Measurements from ENCODE around the gene RIN3.
A peak's percentile ranks its signal among the peaks of the same experiment; 100 is the strongest.

Gene RIN3

DNA sequence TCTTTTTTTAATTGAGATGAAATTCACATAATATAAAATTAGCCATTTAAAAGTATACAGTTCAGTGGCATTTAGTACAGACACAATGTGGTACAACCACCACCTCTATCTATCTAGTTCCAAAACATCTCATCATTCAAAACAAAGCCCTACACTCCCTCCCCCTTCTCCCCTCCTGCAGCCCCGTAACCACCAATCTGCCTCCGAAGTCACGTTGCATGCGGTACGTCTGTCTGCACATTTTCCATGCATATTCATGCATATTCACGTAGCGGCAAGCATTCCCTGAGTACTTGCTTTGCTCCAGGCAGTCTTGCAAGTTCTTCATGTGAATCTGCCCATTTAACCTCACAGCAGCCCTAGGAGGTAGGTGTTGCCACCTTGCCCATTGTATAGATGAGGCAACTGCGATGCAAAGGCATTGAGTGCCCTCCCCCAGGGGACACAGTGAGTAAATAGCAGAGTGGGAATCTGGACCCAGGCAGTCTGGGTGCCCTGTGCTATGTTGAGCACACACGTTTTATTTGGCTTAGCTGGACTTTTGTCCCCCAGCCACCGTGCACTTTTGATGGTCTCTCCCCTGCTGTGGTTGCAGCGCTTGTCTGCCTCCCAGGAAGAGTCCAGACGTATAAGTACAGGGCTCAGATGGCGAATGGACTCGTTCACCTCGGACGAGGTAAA, 43.4 kb downstream of the RIN3 start:
- DNase-seq, result no peak

DNA sequence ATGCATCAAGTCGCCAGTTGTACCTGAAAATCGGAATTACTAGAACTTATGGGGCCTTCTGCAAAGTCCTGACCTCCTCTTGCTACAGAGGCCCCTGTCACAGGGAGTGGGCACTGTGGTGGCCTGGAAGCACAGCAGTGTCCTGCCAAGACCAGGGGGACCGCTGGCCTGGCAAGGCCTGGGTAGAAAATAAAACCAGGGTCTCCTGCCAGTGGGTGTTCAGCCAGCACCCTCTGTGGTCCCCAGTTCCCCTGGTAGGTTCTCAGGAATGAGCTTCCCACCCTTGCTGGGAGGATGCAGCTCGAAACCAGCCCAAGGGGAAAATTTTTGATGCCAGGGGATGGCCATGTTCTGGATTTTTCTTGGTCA, 43.9 kb downstream of the RIN3 start:
- no peak for DNase-seq

DNA sequence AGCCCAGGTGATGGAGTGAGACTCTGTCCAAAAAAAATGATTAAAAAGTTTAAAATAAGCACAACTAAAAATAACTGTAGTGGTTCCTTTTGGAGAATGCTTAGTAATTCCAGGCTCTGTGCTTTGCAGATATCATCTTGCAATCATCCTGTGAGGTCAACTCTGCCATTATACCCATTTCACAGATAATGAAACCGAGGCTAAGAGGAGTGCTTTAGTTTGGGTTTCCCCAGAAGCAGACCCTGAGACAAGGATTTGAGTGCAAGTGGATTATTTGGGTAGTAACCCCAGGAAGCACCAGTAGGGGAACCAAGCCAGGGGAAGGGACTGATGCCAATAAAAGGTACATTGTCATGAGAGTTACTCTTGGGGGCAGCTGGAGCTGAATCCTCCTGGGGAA, 44.7 kb downstream of the RIN3 start:
- DNase-seq, result no peak

DNA sequence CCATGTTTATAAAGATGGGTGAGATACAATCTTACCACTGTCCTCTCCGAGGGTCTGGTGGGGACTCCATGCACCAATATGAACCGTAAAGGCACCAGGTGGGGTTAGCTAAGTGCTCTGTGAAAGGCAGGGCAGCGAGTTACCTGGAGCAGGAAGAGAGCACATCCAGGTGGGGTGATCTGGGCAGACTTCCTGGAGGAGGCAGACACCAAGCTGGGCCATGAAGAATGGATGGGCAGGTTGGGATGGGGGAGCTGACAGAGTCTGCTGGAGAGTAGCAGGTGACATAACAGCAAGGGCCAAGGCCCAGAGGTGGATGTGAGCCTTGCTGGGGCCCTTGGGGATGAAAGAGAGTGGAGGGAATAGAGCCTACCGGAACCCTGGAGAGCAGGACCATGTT, 45.9 kb downstream of the RIN3 start:
- DNase-seq, result no peak

DNA sequence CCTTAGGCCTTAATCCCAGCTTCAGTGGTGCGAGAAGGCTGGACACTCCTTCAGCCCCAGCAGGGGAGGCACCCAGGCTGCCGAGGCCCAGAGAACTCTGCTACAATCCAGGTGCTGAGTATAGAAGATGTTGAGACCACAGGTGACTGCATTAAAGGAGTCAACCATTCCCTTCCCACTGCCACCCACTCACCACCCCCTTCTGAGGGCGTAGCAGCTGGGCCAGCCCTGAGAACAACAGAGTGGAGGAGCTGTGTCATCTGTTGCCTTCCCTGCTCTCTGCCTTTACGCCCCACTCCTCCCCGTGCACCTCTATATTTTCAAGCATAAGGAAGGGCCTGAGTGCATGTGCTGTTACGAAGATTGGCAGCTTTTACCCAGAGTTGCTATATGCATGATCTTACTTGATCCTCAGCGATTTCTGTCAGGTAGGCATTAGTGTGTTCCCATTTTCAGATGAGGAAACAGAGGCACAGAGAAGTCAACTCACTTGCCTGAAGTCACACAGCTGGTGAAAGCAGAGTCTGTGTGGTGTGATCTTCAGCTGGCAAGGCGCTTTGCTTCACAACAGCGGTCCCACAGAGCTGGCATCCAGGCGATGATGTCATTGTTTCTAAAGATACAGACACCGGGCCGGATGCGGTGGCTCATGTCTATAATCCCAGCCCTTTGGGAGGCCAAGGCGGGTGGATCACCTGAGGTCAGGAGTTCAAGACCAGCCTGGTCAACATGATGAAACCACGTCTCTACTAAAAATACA, 46.7 kb downstream of the RIN3 start:
- peak; percentile 93 for DNase-seq

DNA sequence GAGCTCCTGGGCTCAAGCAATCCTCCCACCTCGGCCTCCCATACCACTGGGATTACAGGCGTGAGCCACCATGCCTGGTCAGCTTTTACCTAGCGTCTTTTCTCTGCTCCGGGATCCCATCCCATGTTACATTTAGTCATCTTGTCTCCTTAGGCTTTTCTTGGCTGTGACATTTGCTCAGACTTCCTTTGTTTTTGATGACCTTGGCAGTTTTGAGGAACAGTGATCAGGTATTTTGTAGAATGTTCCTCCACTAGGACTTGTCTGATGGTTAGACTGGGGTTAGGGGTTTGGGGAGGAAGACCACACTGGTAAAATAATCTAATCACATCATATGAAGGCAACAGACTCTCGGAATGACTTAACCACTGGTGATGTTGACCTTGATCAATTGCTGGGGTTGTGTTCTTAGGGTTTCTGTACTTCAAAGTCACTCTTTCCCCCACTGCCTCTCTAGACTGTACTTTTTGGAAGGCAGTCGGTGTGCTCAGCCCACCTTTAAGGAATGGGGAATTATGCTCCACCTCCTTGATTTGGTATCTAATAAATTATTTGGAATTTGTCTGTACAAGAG, 48.4 kb downstream of the RIN3 start:
- no peak for DNase-seq

DNA sequence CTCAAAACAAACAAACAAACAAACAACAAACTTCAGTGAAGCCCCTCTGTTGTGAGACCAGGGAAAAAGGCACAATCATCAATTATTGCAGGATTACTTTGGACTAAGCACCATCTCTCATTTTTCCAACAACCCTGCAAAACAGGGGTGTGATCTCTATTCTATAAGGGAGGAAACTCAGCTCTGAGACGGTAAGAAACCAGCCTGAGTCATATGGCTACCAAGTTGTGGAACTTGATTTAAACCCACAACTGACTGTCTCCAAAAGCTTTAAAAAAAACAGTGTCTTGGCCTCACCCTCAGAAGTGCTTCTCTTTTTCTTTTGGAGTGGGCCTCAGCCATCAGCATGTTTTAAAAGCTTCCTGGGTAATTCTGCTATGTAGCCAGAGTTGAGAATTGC, 49.8 kb downstream of the RIN3 start:
- DNase-seq, result peak; percentile 93

DNA sequence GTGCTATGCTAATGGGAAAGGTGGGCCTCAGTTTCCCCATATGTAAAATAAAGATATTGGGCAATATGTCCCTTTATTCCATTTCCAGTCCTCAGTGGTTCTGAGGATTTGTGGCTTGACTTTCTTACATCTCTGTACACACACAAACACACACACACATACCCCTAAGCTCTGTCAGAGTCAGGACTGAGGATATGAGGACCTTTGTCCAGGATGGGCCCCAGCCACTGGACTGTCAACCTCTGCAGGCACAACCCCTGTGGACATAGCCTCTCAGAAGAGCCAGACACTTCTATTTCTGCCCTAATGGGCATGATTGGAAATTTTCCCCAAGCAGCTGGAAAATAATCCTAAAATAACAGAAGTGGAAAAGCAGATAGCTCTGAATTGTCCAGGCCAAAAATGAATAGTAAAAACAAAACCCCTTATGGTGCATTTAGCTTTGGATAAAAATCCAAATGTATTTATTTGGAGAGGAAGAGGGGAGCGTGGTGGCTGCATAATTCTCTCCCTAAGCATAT, 50.2 kb downstream of the RIN3 start:
- DNase-seq, result no peak

DNA sequence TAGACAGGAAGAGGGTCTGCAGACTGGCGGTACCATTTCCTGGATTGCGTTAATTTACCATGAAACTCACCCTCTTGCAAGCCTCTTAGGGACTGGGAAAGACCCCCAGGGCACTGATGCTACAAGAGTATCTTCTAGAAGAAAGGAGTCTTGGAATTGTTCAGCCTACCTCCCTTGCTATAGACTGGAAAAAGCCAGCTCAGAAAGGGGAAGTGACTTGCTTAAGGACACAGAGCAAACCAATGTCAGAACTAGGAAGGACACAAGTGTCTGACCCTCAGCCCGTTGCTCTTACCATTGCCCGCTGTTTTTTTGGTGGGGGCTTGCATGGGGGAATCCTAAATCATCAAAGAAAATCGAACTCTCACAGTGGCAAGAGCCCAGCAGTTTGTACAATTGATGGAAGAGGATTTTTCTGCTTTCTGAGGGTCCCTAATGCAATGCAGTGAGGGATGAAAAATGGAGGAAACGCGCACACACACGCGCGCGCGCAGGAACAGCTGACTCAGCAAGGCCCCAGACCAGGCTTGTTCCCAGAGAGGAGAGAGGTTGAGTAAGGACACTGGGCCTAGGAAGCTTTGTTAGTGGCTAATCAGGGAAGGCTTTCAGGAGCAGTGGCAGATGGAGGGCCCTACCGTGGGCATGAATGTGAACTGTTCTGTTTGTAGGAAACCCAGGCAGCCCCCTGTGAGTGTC, 50.9 kb downstream of the RIN3 start:
- DNase-seq, result peak; percentile 75

DNA sequence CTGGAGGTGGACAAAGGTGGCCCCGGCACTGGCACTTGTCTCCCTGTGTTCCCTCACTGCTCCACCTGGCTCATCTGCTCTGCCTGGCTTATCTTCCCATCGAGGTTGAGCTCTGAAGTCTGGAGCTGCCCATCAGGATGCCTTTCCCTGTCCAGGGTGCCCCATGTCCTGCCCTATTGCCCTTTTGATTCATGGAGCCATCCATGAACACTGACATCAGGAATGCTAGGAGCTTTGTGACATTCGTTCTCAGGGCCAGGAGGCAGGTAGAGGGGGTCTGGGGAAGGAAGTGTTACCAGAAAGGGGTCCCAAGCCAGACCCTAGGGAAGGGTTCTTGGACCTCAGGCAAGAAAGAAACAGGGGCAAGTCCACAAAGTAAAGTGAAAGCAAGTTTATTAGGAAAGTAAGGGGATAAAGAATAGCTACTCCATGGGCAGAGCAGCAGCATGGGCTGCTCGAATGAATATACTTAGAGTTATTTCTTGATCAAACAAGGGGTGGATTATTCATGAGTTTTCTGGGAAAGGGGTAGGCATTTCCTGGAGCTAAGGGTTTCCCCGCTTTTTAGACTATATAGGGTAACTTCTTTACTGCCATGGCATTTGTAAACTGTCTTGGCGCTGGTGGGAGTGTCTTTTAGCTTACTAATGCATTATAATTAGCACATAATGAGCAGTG, 51.6 kb downstream of the RIN3 start:
- DNase-seq, result no peak

DNA sequence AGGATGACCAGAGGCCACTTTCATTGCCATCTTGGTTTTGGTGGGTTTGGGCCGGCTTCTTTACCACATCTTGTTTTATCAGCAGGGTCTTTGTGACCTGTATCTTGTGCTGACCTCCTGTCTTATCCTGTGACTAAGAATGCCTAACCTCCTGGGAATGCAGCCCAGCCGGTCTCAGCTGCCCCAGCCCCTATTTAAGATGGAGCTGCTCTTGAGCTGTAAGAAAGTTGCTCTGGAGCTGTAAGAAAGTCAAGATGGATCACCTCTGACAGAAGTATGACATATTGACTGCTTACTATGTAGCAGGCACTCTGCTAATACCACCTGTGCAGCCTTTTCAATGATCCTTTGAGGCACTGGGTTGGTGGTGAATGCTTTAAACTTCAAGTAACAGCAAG, 52.1 kb downstream of the RIN3 start:
- DNase-seq, result no peak

DNA sequence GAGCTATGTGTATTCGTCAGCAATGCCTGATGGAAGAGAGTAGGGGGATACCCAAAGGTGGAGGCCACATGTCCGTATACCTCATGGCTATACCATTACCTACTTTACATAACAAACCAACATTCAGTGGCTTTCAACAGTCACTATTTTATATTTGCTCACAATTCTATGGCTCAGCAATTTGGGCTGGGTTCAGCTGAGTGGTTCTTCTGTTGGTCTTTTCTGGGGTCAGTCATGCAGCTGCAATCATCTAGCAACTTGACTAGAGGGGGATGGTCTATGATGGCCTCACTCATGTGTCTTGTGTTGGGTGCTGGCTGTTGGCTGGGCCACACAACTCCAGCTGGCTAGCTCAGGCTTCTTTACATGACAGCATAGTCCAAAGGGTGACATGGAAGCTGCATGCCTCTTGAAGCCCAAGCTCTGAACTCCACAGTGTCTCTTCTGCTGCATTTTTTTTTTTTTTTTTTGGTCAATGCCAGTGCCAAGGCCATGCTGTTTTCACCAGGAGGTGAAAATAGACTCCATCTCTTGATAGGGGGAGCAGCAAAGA, 53.7 kb downstream of the RIN3 start:
- DNase-seq, result no peak

DNA sequence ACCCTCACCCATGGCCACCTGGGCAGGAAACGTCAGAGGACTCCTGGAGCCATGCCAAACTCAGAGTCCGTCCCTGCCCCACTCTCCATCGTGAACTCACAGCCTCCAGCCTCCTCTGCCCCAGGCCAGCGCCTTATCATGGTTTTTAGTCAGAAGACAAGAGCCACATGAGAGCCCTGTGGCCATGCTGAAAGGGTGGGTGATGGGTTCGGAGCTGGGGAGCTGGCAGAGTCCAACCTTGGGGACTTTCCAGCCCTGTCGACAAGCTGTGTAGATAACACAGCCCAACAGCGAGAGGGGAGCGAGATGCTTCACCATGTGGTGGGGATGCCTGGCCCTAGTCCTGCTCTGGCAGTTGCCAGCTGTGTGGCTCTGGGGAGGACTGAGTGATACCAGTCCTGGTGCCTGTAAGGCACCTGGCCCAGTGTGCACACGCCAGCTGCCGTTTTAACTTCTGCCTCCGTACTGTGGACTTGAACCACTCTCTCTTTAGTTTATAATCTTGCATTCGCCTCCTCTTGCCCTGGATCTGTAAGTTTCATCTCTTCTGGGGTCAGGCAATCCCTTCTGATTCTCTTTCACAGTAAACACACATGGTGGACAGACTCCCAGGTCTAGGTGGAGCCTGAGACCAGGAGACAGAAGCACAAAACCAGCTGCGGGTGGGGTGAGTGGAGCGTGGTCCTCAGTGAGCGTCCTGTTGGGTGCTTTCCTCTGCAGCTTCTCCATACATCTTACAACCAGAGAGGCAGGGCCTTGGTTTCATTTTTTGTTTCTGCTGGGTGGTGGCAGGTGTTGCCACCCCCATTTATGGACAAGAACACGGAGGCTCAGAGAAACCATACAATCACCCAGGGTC, 55.3 kb downstream of the RIN3 start:
- no peak for DNase-seq

DNA sequence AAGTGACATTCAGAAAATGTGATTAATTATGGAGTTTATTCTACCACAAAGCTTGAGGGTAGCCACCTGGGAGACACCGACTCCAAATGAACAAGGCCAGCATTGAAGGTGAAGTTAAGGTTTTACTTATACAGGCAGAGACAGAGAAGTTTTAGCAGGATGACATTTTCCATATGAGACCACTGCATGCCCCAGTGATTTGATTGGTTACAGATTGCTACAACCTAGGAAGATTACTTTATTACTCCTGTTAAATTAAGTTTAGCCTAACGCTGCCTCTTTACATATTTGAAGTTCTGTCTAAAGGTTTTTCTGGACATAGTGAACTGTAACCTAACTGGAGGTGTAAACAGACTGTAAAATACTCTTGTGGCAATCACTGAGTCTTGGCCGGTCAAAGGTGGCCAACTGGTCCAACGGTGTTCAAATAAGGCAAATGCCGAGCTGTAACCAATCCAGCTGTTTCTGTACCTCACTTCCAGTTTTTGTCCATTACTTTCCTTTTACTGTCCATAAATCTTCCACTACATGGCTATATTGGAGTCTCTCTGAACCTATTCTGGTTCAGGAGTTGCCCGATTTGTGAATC, 57.2 kb downstream of the RIN3 start:
- DNase-seq, result no peak

DNA sequence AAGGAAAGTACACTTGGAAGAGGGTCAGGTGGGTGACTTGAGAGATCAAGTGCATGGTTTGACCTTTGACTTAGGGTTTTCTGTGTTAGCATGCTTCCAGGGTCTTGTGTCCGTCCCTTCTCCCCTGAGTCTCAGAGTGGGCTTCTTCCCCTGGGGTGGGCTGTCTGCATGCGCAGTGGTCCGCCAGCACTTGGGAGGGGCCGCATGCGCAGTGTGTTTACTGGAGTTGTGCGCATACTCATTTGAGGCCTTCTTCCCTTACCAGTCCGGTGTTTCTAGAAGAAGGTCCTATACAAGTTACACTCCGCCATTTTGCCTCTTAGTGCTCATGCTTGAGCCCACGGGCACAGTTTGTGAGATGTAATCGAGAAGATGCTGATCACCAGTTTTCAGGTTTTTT, 58.5 kb downstream of the RIN3 start:
- DNase-seq, result no peak

DNA sequence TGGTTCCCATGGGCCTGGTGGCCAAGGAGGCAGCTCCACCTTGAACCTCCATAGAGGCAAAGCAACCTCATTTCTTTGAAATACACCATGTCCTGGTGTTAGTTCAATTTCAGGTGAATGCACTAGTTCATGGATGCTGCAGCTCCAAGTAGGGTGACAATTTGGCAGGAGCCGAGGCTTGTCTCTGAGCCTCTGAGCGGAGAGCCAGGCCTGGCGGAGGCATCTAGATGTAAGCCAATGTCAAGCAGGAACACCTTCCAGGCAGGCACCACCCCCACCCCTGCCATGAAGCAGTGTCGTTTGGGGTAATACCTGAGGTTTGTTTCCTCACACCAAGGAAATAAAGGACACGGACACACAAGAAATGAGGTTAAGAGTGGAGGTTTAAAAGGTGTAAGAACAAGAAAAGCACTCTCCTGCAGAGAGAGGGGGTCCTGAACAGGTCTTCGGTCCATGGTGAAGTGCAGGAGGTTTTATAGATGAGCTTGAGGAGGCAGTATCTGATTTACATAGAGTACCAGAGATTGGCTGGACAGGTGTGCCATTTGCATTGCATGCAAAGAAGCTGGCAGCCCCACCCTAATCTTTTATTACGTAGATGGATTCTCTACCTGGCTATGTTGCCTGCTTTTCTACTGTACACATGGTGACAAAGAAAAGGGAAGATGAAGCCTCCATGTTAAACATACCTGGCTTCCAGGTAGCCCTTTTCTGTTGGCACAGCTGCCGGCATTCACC, 60.3 kb downstream of the RIN3 start:
- DNase-seq, result no peak

DNA sequence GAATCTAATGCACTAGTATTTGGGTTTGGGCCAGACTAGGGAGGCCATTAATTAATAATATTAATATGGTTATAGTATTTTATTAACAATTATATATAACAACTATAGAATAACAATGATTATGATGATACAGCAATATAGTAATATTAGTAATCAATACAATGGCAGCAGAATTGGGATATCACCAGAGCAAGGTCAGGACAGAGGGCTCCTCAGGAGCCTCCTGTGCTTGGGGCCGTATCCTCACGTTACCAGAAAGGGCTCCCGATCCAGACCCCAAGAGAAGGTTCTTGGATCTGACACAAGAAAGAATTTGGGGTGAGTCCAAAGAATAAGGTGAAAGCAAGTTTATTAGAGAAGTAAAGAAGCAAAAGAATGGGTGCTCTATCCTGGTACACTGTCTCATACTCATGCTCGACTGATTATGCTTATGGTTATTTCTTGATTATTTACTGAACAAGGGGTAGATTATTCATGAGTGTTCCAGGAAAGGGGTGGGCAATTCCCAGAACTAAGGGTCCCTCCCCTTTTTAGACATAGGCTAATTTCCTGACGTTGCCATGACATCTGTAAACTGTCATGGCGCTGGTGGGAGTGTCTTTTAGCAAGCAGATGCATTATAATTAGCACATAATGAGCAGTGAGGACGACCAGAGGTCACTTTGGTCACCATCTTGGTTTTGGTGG, 61.6 kb downstream of the RIN3 start:
- DNase-seq, result no peak

DNA sequence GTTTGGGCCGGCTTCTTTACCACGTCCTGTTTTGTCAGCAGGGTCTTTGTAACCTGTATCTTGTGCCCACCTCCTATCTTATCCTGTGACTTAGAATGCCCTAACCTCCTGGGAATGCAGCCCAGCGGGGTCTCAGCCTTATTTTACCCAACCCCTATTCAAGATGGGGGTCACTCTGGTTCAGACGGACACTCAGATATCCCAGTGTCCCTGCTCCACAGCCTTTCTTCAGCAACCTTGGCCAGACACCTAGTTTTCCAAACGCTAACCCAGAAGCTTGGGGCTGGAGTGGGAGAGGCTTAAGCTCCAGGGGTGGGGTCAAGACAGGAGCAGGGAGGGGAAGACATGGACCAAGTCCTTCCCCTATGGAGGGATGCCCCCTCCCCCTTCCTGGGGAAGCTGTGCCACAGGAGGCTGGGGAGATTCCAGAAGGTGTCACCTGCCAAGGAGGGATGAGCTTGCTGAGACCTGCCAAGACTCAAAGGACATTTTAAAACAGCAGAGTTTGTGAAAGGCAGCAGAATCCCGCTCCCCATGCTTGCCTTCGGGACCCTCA, 62.2 kb downstream of the RIN3 start:
- no peak for DNase-seq

DNA sequence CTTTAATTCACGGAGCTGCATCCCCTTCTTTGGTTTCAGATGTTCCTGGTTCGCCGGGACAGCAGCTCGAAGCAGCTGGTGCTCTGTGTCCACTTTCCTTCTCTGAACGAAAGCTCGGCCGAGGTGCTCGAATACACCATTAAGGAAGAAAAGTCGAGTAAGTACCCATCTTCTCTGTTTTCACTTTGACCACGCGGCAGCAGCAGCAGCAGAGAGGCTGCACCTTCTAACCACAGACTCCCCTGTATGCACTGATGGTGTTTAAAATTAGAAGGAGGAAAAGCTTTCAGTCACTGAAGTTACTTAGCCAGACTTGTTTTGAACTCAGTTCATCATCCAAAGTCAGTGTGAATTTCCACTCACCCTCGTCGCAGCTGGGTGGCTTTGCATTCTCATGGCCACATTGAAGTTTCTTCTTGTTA, 63.8 kb downstream of the RIN3 start:
- no peak for DNase-seq

DNA sequence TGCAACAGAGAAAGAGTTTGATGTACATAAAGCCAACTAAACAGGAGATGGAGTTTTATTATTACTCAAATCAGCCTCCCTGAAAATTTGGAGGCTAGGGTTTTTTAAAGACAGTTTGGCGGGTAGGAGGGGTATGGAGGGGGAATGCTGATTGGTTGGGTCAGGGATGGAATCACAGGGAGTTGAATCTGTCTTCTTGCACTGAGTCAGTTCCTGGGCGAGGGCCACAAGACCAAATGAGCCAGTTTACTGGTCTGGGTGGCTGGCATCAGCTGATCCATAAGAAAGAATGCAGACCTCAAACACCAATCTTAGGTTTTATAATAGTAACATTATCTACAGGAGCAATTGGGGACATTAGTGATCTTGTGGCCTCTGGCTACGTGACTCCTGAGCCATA, 64.9 kb downstream of the RIN3 start:
- DNase-seq, result no peak
